ENCODE measurements around the gene FYN. TPM values are rescaled to one million over a fixed set of nuclear protein-coding genes. Genes with fewer than 3 reads are reported as not detected.

Gene FYN
- total and polyA plus RNA-seq, 9 of the 15 experiments (the other 6 are each of a cell fraction or from before 2014, with no cell fraction given), result 2.9 to 22.1 (median 11.4) TPM

- peaks cover 0 to 15% of the 10 kb centered on the region in 2 experiments; a peak in 3 of 5 replicates for H3K27me3 ChIP-seq (ENCODE audit: control insufficient read depth in 2 of 2, insufficient read depth in 2 of 2, low read length in 2 of 2)
- ATAC-seq (no peak), DNase-seq (ENCODE audit: extremely low read depth in 1 of 4, low spot score in 3 of 4) (no peak), FAIRE-seq (peak; percentile 42)
- H3K4me1 ChIP-seq (replicated peaks in 1 of 2; ENCODE audit: control insufficient read depth in 2 of 2, insufficient read depth in 2 of 2, low read length in 2 of 2), result peaks cover 0 to 3% of the 10 kb centered on the region in 2 experiments; a peak in 3 of 5 replicates
- ChIA-PET POLR2A (interaction anchor here (1.6 kb wide), 1 partner anchor 9 kb away, joined by 6 read pairs; no protein-coding TSS in a partner anchor), CTCF (ENCODE audit: low intra/inter-chr PET ratio) (no interaction called here)
- H3K36me3 ChIP-seq (ENCODE audit: control insufficient read depth, insufficient read depth, low read length), result no peaks in the 10 kb centered on the region
- no peak overlapping the region for H3K27ac ChIP-seq (ENCODE audit: extremely low read depth, low read depth, low read length)
- H3K79me2 ChIP-seq (ENCODE audit: control insufficient read depth, insufficient read depth, low read length), result no peaks in the 10 kb centered on the region
- no TSS peak for BruUV-seq (replicated peaks)
- 5% methylated on average over 2 of the region's 2 CpGs for WGBS (ENCODE audit: insufficient coverage, low coverage, missing lambda C conversion rate)
- H3K9me1 ChIP-seq (ENCODE audit: control insufficient read depth, insufficient read depth, low read length), result no peaks in the 10 kb centered on the region
- H3K9me3 ChIP-seq (replicated peaks; ENCODE audit: control insufficient read depth, insufficient read depth, low read depth, low read length), result no peaks in the 10 kb centered on the region
- H3K4me3 ChIP-seq, result no peak overlapping the region
- intact Hi-C loops (cut with micrococcal nuclease), result no loop called here
- no peak overlapping the region for H3K9ac ChIP-seq (ENCODE audit: insufficient read depth in 1 of 2, low read depth in 2 of 2, low read length in 2 of 2)
- in situ Hi-C loops (cut with MboI), result no loop called here
- H2AFZ ChIP-seq (ENCODE audit: low read depth, low read length), result no peak overlapping the region
- TF ChIP-seq ETV1 (tag; conservative IDR thresholded peaks at IDR 0.05; ENCODE audit: low read depth) (no peak), RBM15 (IDR thresholded peaks at IDR 0.05; ENCODE audit: insufficient read depth, low read length) (no peak), FOXJ2 (tag; IDR thresholded peaks at IDR 0.05) (no peak), CEBPB (tag; IDR thresholded peaks at IDR 0.05) (peak; percentile 88), GTF2A2 (tag; IDR thresholded peaks at IDR 0.05) (no peak), CEBPG (CRISPR knock-in tag; IDR thresholded peaks at IDR 0.05) (peak; percentile 27; the same call in 1 of the 2 replicates), CEBPG (tag; conservative IDR thresholded peaks at IDR 0.05 in 1 of 2, IDR thresholded peaks at IDR 0.05 in 1 of 2) (peak in 1 of 2 experiments; percentile 75; a peak in 2 of 4 replicates), MTA3 (IDR thresholded peaks at IDR 0.05; ENCODE audit: borderline replicate concordance) (no peak), HMGN3 (IDR thresholded peaks at IDR 0.05; ENCODE audit: borderline replicate concordance, extremely low read depth, insufficient read length, low read depth, low read length) (no peak), L3MBTL2 (IDR thresholded peaks at IDR 0.05) (no peak), PRPF4 (IDR thresholded peaks at IDR 0.05; ENCODE audit: insufficient read depth, low read depth, low read length, poor library complexity, severe bottlenecking) (no peak), NR4A1 (CRISPR knock-in tag; IDR thresholded peaks at IDR 0.05) (no peak), NR4A1 (tag; IDR thresholded peaks at IDR 0.05) (no peak), ZNF253 (CRISPR knock-in tag; conservative IDR thresholded peaks at IDR 0.05) (no peak), ETV6 (IDR thresholded peaks at IDR 0.05; ENCODE audit: borderline replicate concordance in 1 of 2, low read depth in 2 of 2, low read length in 1 of 2) (no peak), ETV6 (CRISPR knock-in tag; IDR thresholded peaks at IDR 0.05; ENCODE audit: borderline replicate concordance) (no peak), BMI1 (IDR thresholded peaks at IDR 0.05; ENCODE audit: low read length) (0 out of 2 replicates have a peak, but pooled peaks have one; percentile 22), RFX1 (IDR thresholded peaks at IDR 0.05) (peak; percentile 84)
- H4K20me1 ChIP-seq (replicated peaks; ENCODE audit: control insufficient read depth, insufficient read depth, low read length), result peaks cover 10% of the 10 kb centered on the region; the same call in 1 of the 2 replicates
- no peak overlapping the region for H3K4me2 ChIP-seq (ENCODE audit: insufficient read depth, low read length)
These were observed 20.5 kb downstream of the FYN start for GRCh38 chr6:111852725-111853124.

Data from K562 (cell line).